ENCODE data around the gene SMCHD1. TPM values are rescaled to one million over a fixed set of nuclear protein-coding genes. Genes with fewer than 3 reads are reported as not detected.

SMCHD1 gene
- polyA plus RNA-seq, 2 of the 4 experiments (the other 2 are of a cell fraction) = 15.5 to 25.5 TPM

GRCh38 chr18:2845172-2845571 lies 189.6 kb downstream of the SMCHD1 start:
- Histone ChIP-seq H3K4me1 (no peaks in the 10 kb centered on the region; the same call in 2 of the 3 replicates), H3K9me3 (no peaks in the 10 kb centered on the region), H3K4me2 (no peak overlapping the region), H3K27ac (no peak overlapping the region), H3K4me3 (no peak overlapping the region)
- ChIA-PET POLR2A (no interaction called here), CTCF (no interaction called here)
- FAIRE-seq (no peak), ATAC-seq (no peak), DNase-seq (ENCODE audit: low read depth in 1 of 2, low spot score in 1 of 2) (no peak)
- 70% methylated on average over 4 of the region's 4 CpGs for WGBS (ENCODE audit: missing lambda C conversion rate)
- TF ChIP-seq CHD4 (IDR thresholded peaks at IDR 0.05; ENCODE audit: borderline replicate concordance) (no peak), ZSCAN20 (CRISPR knock-in tag; IDR thresholded peaks at IDR 0.05) (no peak)

- WGBS (ENCODE audit: missing lambda C conversion rate) = 0% methylated on average over 13 of the region's 80 CpGs
These were observed 191.2 kb downstream of the SMCHD1 start, which contains the start of gene EMILIN2 for GRCh38 chr18:2846636-2847316. Gene EMILIN2 (plus strand): TSS chr18:2847006. CDS start chr18:2847189, 183 bp downstream.

More at GRCh38 chr18:2846636-2847316, 191.2 kb downstream of the SMCHD1 start, which contains the start of gene EMILIN2:
- Histone ChIP-seq H3K4me2 (peak within 1 kb of the TSS; percentile 94), H3K4me1 (no peaks in the 10 kb centered on the region; the same call in 2 of the 3 replicates), H3K9me3 (no peaks in the 10 kb centered on the region), H3K27ac (peak within 1 kb of the TSS in 1 of 2 experiments; percentile 46; a peak in 2 of 6 replicates), H3K4me3 (peak within 1 kb of the TSS; percentile 49)
- POLR2A ChIA-PET = no interaction called here
- ATAC-seq (peak; percentile 38 to 39; a peak in 5 of 6 replicates), DNase-seq (ENCODE audit: low read depth in 1 of 2, low spot score in 1 of 2) (no peak), FAIRE-seq (no peak)
- CTCF ChIA-PET = no interaction called here
- TF ChIP-seq, protein P1, sequence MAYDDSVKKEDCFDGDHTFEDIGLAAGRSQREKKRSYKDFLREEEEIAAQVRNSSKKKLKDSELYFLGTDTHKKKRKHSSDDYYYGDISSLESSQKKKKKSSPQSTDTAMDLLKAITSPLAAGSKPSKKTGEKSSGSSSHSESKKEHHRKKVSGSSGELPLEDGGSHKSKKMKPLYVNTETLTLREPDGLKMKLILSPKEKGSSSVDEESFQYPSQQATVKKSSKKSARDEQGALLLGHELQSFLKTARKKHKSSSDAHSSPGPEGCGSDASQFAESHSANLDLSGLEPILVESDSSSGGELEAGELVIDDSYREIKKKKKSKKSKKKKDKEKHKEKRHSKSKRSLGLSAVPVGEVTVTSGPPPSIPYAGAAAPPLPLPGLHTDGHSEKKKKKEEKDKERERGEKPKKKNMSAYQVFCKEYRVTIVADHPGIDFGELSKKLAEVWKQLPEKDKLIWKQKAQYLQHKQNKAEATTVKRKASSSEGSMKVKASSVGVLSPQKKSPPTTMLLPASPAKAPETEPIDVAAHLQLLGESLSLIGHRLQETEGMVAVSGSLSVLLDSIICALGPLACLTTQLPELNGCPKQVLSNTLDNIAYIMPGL (CRISPR knock-in tag; IDR thresholded peaks at IDR 0.05; ENCODE audit: borderline replicate concordance) = no peak
- TF ChIP-seq, protein P2, sequence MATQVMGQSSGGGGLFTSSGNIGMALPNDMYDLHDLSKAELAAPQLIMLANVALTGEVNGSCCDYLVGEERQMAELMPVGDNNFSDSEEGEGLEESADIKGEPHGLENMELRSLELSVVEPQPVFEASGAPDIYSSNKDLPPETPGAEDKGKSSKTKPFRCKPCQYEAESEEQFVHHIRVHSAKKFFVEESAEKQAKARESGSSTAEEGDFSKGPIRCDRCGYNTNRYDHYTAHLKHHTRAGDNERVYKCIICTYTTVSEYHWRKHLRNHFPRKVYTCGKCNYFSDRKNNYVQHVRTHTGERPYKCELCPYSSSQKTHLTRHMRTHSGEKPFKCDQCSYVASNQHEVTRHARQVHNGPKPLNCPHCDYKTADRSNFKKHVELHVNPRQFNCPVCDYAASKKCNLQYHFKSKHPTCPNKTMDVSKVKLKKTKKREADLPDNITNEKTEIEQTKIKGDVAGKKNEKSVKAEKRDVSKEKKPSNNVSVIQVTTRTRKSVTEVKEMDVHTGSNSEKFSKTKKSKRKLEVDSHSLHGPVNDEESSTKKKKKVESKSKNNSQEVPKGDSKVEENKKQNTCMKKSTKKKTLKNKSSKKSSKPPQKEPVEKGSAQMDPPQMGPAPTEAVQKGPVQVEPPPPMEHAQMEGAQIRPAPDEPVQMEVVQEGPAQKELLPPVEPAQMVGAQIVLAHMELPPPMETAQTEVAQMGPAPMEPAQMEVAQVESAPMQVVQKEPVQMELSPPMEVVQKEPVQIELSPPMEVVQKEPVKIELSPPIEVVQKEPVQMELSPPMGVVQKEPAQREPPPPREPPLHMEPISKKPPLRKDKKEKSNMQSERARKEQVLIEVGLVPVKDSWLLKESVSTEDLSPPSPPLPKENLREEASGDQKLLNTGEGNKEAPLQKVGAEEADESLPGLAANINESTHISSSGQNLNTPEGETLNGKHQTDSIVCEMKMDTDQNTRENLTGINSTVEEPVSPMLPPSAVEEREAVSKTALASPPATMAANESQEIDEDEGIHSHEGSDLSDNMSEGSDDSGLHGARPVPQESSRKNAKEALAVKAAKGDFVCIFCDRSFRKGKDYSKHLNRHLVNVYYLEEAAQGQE (IDR thresholded peaks at IDR 0.05) = no peak
- TF ChIP-seq JUNB (IDR thresholded peaks at IDR 0.05) = no peak
- no peak for TF ChIP-seq PHF8 (IDR thresholded peaks at IDR 0.05; ENCODE audit: borderline replicate concordance, low read depth)
- no peak for TF ChIP-seq RFX5 (IDR thresholded peaks at IDR 0.05)
- no peak for TF ChIP-seq HEYL (CRISPR knock-in tag; IDR thresholded peaks at IDR 0.05)
- no peak for TF ChIP-seq CHD2 (IDR thresholded peaks at IDR 0.05; ENCODE audit: low read length, partially characterized antibody)
- no peak for TF ChIP-seq EHMT2 (IDR thresholded peaks at IDR 0.05; ENCODE audit: low read depth)
- TF ChIP-seq ESRRA (IDR thresholded peaks at IDR 0.05; ENCODE audit: borderline replicate concordance, low read length) = no peak
- TF ChIP-seq TFCP2L1 (CRISPR knock-in tag; IDR thresholded peaks at IDR 0.05) = no peak
- TF ChIP-seq POLR2AphosphoS2 (conservative IDR thresholded peaks at IDR 0.05; ENCODE audit: low read length) = no peak
- TF ChIP-seq, protein P3, sequence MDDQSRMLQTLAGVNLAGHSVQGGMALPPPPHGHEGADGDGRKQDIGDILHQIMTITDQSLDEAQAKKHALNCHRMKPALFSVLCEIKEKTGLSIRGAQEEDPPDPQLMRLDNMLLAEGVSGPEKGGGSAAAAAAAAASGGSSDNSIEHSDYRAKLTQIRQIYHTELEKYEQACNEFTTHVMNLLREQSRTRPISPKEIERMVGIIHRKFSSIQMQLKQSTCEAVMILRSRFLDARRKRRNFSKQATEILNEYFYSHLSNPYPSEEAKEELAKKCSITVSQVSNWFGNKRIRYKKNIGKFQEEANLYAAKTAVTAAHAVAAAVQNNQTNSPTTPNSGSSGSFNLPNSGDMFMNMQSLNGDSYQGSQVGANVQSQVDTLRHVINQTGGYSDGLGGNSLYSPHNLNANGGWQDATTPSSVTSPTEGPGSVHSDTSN (IDR thresholded peaks at IDR 0.05) = no peak
- TF ChIP-seq ZSCAN20 (CRISPR knock-in tag; IDR thresholded peaks at IDR 0.05) = no peak
- TF ChIP-seq HES2 (IDR thresholded peaks at IDR 0.05) = no peak

Measured in A549 (cell line).